HG03521 (cell line): Measurements from ENCODE around the gene SWSAP1.

ENCODE experiments used
- ATAC-seq: cut with Tn5 transposase; IDR thresholded peaks from one replicate; pipeline ENCODE4 v1.9.1; 2021; ENCODE audit warnings: mild to moderate bottlenecking, moderate library complexity; ENCODE audit not compliant: unreplicated experiment

The SWSAP1 gene

DNA sequence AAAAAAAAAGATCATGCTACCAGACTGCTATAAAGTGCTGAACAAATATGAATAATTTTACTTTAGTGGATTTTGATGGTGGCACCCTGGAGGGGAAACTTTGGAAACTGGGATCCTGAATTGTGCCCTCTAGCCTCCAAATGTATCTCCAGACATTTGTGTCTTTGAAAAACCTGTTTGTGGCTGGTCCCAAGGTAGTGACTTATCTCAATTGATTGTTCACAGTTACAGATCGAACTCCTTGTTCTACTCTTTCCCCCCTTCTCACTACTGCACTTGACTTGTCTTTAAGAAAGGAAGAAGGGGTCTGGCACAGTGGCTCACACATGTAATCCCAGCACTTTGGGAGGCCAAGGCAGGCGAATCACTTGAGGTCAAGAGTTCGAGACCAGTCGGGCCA, 34.1 kb downstream of the SWSAP1 start:
- no peak for ATAC-seq

DNA sequence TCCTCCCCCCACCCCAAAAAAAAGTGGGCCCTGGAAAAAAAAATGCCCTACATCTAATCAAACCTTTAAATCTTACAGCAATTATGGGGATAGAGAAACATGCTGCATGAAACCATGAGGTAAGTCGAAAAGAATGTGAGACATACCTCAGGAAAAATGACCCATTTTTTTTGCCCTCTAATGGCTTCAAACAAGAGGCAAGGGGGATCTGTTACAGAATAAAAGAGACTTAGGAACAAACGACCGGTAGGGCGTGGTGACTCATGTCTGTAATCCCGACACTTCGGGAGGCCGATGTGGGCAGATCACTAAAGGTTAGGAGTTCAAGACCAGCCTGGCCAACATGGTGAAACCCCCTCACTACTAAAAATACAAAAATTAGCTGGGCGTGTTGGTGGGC, 36.2 kb downstream of the SWSAP1 start:
- no peak for ATAC-seq

DNA sequence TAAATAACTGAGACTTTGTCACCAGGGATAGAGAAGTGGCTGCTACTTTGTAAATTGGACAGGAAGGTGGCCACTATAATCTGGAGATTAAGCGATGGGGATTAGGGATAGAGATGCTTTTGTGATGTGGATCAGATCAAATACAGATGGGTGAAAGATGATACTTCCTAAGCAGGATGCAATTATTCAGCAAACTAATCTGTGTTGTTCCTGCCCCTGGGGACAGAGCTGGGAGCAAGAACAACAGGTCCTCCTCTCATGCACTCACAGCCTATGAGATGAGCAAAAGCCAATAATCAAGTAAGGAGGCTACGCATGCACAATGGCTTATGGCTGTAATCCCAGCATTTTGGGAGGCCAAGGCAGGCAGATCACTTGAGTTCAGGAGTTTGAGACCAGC, 40.1 kb downstream of the SWSAP1 start:
- ATAC-seq: no peak

DNA sequence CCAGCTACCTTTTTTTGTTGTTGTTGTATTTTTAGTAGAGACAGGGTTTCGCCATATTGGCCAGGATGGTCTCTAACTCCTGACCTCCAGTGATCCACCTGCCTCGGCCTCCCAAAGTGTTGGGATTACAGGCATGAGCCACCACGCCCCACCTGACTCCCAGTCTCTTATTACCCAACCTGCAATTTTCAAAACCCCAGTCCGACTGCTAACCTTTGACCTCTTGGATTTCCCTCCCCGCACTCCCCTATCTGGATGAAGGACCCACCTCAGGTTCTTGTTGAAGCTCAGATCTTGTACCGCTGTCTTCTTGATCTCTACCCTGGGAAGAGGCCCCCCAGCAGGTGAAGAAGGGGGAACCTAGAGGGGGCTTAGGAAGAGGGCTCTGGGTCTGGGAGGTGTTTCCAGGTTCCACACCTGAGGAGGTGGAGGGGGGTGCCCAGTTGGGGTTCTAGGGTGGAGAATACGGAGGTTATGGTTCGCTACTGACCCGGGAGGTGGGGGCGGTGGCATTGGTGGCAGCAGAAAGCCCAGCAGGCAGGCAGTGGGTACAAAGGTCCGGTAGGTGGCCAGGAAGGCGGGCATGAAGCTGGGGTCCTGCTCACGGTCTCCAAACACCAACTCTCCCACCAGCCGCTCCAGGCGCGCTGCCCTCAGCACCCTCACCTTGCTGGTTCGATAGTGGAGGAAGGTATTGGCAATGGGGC, 42.0 kb downstream of the SWSAP1 start:
- no peak for ATAC-seq

DNA sequence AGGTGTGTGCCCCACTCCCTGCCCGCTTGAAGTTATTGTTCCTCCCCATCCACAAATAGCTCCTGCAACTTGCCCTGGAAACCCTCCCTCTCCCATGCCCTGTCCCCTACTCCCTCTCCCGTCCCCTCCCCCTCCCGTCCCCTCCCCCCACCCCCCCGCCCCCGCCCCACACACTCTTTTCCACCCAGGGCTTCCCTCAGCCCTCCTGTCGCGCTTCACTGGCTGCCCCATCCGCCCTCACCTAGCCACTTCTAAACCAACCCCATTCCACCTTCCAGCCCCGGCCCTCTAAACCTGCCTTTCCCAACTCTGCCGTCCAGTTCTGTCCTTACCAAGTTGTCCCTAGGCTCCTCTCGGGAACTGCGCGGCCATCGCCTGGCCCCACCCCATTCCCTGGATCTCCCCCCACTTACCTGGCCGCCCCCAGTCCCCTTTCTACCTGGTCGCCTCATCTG, 43.7 kb downstream of the SWSAP1 start:
- no peak for ATAC-seq

DNA sequence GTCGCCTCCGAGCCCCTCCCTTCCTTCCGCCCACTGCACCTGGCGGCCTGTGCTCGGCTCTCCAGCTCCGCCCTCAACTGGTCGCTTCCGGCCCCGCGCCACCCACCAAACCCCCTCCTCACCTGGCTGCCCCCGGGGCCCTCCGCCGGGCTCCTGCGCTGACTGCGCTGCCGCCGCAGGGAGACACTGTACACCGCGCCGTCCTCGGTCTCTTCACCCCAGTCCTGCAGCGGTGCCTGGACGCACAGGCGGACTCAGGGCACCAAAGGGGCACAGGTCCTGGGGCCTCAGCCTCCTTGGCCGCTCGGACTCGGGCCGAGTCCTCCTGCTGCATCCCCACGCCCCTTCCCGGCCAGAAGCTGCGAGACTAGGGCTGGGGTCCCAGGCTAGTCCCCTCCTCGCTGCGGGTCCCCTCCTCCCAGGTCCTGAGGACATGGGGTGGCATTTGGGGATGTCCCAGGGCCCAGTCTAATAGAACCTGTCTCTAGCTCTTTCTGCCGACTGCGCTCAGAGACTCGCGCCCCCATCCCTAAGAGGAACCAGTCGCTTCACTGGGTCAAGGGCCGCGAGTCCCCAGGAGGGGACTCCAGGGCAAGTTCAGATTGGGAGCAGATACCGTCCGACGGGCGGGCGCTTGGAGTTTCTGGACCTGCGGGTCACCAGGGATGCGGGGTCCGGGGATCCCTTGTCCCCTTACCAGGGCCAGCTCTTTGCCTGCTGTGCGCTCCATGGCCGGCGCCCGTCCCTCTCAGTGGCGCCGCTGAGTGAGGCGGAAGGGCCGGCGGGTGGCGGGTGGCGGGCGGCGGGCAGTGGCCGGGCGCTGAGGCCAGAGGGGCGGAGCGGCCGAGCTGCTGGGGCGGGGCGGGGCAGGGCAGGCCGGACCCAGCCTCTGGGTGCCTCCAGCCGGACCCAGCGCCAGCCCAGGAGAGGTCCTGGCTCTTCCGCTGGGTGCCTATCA, 44.4 kb downstream of the SWSAP1 start, which contains the start of gene RGL3:
Gene RGL3 (minus strand): TSS at position 766 of the 958 bp plus-strand sequence. CDS start 36 bp downstream, at position 730.
- ATAC-seq: no peak

DNA sequence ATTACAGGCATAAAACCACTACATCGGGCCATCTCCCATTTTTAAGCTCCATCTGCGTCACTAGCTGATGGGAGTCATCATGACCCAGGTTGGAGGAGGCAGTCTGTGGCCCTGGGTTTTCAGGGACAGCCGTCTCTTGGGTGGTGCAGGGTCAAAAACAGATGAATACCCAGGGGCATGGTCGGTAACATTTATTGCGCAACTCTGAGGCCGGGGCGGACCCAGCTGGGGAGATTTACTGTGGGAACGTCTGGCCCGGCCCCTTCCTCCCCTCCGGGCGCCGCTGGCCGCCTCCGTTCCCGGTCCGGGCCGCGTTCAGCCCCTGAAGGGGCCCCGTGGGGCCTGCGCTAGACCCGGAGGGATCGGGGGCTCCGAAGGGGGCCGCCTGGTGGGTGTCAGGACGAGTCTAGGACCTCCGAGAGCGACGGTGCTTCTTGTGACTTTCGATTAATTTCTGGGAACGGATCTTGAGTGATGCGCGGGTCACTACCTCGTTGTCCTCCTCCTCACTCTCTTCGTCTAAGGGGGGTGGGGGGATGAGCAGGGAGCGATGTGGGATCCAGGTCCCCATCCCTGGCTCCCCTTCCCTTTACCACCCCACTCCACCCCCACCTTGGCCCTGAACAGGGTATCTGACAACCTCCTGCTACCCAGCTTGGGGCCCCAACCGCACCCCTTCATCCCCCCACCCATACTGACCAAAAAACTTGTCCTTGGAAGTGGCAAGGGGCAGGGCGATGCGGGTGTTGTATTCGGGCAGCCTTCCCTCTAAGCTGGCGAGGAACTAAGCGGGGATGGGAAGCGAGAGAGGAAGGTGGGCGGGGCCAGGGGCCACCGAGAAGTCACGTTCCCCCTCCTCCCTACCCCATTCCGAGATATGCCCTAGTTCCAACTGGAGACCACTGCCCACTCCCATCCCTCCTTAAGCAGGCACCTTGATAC, 46.2 kb downstream of the SWSAP1 start:
- ATAC-seq: no peak

DNA sequence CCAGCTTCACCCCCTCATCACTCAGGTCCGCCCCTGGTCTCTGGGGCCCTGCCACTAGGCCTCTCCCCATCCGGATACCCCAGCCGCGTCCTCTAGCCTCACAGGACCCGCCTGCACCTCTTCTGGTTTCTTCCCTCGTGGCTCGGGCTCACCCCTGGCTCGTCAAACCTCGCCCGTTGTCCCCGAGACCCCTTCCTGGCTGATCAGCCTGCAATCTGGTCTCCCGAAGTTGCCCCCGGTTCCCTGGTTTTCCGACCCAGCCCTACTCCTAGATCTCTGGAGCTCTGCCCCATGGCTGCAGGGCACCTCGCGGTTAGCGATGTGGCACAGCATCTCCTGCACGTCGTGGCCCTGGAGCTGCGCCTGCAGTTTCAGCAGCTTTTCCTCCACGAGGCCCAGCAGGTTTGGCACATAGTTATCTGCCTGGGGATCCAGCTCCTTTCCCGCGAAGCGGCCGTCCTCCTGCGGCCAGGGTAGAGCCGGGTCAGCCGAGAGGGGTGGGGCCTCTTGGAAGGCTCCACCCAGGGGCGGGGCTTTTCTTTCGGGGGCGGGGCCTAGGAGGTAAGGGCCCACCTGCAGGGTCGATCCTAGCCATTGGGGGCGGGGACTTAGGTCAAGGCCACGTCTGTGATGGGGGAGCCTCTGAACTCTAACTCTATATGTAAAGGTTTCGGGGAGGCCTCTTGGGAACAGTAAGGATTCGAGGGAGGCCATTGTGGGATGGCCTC, 47.1 kb downstream of the SWSAP1 start:
- ATAC-seq: no peak

DNA sequence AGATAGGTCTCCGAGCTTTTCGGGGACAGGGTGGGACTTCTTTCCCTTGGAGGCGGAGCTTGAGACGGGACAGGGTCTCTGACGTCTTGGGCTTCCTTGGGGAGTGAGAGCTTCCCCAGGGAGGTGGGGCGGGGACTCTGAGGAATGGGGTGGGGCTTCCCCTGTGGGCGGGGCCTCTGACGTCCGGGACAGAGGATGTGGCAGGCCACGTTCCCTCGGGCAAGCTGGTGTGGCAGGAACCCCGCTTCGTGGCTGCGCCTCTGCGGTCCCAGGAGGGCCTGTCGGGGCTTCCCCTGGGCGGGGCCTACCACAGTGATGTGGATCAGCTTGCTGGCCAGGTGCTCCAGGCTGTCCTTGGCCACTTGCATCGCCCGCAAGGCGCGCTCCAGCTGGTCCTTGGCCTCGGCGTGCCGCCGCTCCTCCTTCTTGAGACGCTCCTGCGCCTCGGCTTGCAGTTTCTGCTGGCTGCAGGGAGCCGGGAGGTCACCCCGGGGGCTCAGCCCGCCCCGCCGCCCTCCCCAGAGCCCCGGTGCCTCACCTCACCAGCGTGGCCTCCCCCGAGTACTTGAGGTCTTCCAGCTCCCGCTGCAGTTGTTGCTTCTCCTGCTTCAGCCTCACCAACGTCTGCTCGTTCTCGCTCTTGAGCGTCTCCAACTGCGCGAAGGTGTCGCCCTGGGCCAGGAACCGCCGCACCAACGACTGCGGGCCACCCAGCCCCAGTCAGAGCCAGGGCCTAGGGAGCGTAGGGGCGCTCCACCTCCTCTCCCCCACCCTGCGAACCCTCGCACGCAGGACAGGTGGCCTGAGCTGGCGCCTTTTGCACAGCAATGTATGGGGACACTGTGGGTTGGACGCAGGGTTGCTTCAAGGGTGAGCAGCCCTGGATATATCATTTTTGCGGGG, 47.9 kb downstream of the SWSAP1 start:
- ATAC-seq: no peak

DNA sequence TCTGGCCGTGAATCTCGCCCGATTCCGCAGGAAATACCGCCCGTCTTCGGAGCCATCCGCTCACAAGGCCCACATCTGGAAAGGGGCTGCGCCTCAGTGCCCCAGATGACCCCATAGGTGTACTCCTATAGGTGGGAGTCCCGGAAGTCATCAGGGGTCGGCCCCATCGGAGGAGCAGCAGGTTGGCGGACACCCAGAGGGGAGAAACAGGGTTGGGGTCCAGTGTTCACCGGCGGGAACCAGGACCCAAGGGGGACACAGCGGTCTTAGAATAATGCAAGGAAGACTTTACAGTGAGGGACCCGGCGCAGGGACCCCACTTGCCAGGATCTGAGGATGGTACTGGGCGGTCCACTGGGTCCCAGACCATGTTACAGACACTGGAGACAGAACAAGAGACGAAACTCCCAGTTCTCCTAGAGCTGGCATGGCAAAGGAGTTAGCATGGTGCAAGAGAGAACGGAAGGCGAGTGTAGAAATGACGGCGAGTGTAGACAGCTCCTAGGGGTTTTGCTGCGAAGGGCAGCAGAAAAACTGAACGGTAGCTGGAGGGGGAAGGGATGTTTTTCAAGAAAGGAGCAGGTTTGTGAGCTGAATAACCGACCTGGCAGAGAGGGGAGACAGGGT, 48.8 kb downstream of the SWSAP1 start:
- no peak for ATAC-seq

DNA sequence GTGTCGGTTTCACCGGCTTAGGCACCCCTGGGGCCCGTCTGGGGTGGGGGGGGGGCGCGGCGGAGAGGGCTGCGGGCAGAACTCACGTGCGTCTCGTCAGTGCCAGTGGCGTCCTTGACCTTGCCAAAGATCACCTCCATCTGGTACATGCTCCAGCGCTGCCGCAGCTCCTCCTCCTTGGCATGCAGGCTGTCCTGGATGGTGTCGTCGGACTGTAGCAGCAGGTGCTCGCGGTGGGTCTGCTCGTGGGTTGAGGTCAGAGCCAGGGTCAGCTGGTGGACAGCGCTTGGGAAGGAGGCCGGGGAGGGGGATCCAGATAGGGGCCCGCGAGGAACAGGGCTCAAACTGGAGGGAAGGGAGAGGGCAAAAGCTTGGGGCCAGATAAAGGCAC, 49.3 kb downstream of the SWSAP1 start:
- ATAC-seq: no peak
